Measurements from ENCODE around the gene CMAS.

DNA sequence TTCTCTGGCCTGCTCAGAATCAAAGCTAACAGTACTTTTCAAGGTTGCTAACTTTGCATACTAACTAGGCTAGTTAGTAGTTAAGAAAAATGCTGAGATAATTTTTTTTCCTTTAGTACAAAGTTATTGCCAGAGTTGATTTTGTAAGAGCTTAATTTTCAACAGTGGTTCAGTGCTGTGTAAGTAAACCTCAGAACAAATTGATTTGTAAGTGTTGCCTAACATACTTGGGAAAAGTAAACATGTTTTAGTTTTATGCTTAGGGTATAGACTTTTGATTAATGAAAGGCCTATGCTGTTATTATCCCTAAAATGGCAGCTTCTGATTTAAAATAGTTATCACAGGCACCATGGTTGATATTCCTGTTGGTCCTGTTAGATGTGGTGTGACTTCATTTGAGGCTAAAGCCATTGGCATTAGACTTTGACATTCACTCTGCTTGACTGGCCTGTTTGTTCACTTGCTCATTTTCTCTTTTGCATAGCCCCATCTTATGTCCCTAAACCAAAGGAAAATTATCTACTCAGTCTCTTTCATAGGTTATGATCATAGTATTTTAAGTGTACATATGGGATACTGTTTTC is 5.2 kb downstream of the CMAS start:
- TF ChIP-seq ZFP30 (CRISPR knock-in tag; IDR thresholded peaks at IDR 0.05), result no peak
- TF ChIP-seq, protein P1, sequence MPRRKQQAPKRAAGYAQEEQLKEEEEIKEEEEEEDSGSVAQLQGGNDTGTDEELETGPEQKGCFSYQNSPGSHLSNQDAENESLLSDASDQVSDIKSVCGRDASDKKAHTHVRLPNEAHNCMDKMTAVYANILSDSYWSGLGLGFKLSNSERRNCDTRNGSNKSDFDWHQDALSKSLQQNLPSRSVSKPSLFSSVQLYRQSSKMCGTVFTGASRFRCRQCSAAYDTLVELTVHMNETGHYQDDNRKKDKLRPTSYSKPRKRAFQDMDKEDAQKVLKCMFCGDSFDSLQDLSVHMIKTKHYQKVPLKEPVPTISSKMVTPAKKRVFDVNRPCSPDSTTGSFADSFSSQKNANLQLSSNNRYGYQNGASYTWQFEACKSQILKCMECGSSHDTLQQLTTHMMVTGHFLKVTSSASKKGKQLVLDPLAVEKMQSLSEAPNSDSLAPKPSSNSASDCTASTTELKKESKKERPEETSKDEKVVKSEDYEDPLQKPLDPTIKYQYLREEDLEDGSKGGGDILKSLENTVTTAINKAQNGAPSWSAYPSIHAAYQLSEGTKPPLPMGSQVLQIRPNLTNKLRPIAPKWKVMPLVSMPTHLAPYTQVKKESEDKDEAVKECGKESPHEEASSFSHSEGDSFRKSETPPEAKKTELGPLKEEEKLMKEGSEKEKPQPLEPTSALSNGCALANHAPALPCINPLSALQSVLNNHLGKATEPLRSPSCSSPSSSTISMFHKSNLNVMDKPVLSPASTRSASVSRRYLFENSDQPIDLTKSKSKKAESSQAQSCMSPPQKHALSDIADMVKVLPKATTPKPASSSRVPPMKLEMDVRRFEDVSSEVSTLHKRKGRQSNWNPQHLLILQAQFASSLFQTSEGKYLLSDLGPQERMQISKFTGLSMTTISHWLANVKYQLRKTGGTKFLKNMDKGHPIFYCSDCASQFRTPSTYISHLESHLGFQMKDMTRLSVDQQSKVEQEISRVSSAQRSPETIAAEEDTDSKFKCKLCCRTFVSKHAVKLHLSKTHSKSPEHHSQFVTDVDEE (CRISPR knock-in tag; IDR thresholded peaks at IDR 0.05), result no peak

Measured in SK-N-SH treated with all-trans-retinoic acid at 6 μM for 48 hours (cell line).